Suprapubic skin (tissue), 3 donors: ENCODE measurements around the gene FDX1.

ENCODE experiments used
- EP300 ChIP-seq: sonication (generic); formaldehyde crosslinking; IDR thresholded peaks from one replicate; pipeline ENCODE4 v1.6.1; 2017; ENCODE audit warnings: antibody characterized with exemption
- TF ChIP-seq, protein P1 (sequence below), 2 donors: fragments of 200-600 bp in 1 of 2; fragments of 450-650 bp in 1 of 2; sonication (generic) in 1 of 2; IDR thresholded peaks; one replicate each; pipeline ENCODE4 v1.5.1; 2016 to 2019; ENCODE audit warnings: antibody characterized with exemption in 2 of 2, mild to moderate bottlenecking in 1 of 2, moderate library complexity in 1 of 2

DNA sequence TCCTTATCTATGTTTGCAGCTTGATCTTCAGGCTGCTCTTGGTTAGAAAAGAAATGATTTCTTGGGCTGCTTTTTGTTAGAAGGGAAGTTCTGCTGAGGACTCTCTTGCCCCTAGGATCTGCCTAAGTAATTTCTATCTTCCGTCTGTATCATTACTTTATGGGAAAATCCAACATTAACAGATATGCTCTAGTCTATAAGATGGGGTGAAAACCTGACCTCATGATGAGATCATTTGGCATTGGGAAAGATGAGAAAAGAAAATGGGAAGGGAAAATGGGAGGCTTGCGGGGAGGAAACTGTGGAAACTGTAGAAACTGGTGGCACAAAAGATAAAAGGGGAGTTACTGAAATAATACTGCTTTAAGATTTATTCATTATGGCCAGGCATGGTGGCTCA is 63.6 kb downstream of the FDX1 start:
- no peak for TF ChIP-seq EP300
- TF ChIP-seq, protein P1, sequence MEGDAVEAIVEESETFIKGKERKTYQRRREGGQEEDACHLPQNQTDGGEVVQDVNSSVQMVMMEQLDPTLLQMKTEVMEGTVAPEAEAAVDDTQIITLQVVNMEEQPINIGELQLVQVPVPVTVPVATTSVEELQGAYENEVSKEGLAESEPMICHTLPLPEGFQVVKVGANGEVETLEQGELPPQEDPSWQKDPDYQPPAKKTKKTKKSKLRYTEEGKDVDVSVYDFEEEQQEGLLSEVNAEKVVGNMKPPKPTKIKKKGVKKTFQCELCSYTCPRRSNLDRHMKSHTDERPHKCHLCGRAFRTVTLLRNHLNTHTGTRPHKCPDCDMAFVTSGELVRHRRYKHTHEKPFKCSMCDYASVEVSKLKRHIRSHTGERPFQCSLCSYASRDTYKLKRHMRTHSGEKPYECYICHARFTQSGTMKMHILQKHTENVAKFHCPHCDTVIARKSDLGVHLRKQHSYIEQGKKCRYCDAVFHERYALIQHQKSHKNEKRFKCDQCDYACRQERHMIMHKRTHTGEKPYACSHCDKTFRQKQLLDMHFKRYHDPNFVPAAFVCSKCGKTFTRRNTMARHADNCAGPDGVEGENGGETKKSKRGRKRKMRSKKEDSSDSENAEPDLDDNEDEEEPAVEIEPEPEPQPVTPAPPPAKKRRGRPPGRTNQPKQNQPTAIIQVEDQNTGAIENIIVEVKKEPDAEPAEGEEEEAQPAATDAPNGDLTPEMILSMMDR (IDR thresholded peaks at IDR 0.05), result no peak
